T-cell (primary cell): ENCODE measurements around the gene TBXT. TPM values are rescaled to one million over a fixed set of nuclear protein-coding genes. Genes with fewer than 3 reads are reported as not detected.
"Not testable (repeated sequence)": the region's sequence is repeated elsewhere in the genome, so short reads cannot be mapped to it uniquely, and the experiment has no call there.

Experiments used
- ATAC-seq, 4 experiments: fragments of 200-7000 bp in 3 of 4; fragments of 150-1000 bp in 1 of 4; cut with Tn5 transposase; replicated peaks in 1 of 4; 1 replicate in 3 of 4; 2 replicates in 1 of 4; pipeline ENCODE4 v1.10.0; 2021; ENCODE audit warnings: moderate library complexity in 3 of 4, mild to moderate bottlenecking in 2 of 4, moderate number of reproducible peaks in 1 of 4
- CTCF ChIA-PET, 2 donors: fragments of 300-600 bp; sonication (Branson Sonifier 250); formaldehyde crosslinking; loops; one replicate each; lab custom pipeline; 2022; ENCODE audit warnings: antibody characterized with exemption in 2 of 2; lab: Charles Lee
- POLR2A ChIA-PET, 2 donors: fragments of 300-600 bp; sonication (Branson Sonifier 250); formaldehyde crosslinking; loops; one replicate each; lab custom pipeline; 2022; ENCODE audit warnings: antibody characterized with exemption in 2 of 2; lab: Charles Lee
- DNase-seq, 35 experiments: peaks; one replicate each; pipeline versions ENCODE4 v3.0.0 to v3.0.0-alpha.2; 2013 to 2023
- H3K27ac ChIP-seq: one replicate; pipeline ENCODE4 v1.5.1; 2013; ENCODE audit warnings: low read length
- H3K27me3 ChIP-seq, 2 experiments: replicated peaks in 1 of 2; 1 replicate in 1 of 2; 2 replicates in 1 of 2; pipeline versions ENCODE4 v1.6.1 to v1.7.0; 2013; ENCODE audit warnings: low read length in 1 of 2, mixed read lengths in 1 of 2; ENCODE audit not compliant: control insufficient read depth in 2 of 2, insufficient read depth in 2 of 2; ENCODE audit errors: extremely low read depth in 1 of 2
- H3K36me3 ChIP-seq, 2 donors: 1 replicate in 1 of 2; 2 replicates in 1 of 2; pipeline versions ENCODE4 v1.6.1 to v1.7.0; 2013; ENCODE audit warnings: low read length in 1 of 2; ENCODE audit not compliant: control insufficient read depth in 2 of 2, insufficient read depth in 1 of 2; ENCODE audit errors: extremely low read depth in 1 of 2
- H3K4me1 ChIP-seq, 2 experiments: 1 replicate in 1 of 2; 2 replicates in 1 of 2; pipeline versions ENCODE4 v1.6.1 to v1.7.0; 2013; ENCODE audit warnings: low read length in 2 of 2, mixed read lengths in 1 of 2; ENCODE audit not compliant: insufficient read depth in 2 of 2, control insufficient read depth in 1 of 2; ENCODE audit errors: extremely low read depth in 1 of 2
- H3K4me3 ChIP-seq, 2 donors: 1 replicate in 1 of 2; 2 replicates in 1 of 2; pipeline versions ENCODE4 v1.5.1 to v1.7.0; 2013; ENCODE audit warnings: mild to moderate bottlenecking in 2 of 2, low read length in 1 of 2, moderate library complexity in 1 of 2; ENCODE audit not compliant: control insufficient read depth in 1 of 2; ENCODE audit errors: extremely low read depth in 1 of 2
- H3K9me3 ChIP-seq: 2 replicates; pipeline ENCODE4 v1.7.0; 2013
- H3K27ac Mint-ChIP-seq, 2 donors: one replicate each; pipeline ENCODE4 v1.8.0; 2020 to 2021; ENCODE audit warnings: mild to moderate bottlenecking in 2 of 2, mixed read lengths in 2 of 2
- H3K27me3 Mint-ChIP-seq, 2 donors: one replicate each; pipeline ENCODE4 v1.8.0; 2021 to 2022; ENCODE audit warnings: mixed read lengths in 2 of 2
- H3K36me3 Mint-ChIP-seq: one replicate; pipeline ENCODE4 v1.8.0; 2021; ENCODE audit warnings: mixed read lengths
- H3K4me1 Mint-ChIP-seq, 3 donors: one replicate each; pipeline ENCODE4 v1.8.0; 2020 to 2022; ENCODE audit warnings: mixed read lengths in 3 of 3, mild to moderate bottlenecking in 1 of 3
- H3K4me3 Mint-ChIP-seq, 3 donors: one replicate each; pipeline ENCODE4 v1.8.0; 2020 to 2022; ENCODE audit warnings: mild to moderate bottlenecking in 3 of 3, mixed read lengths in 3 of 3, moderate library complexity in 3 of 3
- H3K9me3 Mint-ChIP-seq, 3 donors: one replicate each; pipeline ENCODE4 v1.8.0; 2020 to 2022; ENCODE audit warnings: mixed read lengths in 3 of 3
- WGBS: methylation state at CpG from one replicate; pipeline ENCODE4 v1.1.5; 2013; ENCODE audit warnings: missing lambda C conversion rate; ENCODE audit not compliant: insufficient coverage; 5-methylcytosine and 5-hydroxymethylcytosine counted together
- total RNA-seq, 35 experiments: library from RNA in 6 of 35; stranded (reverse) in 6 of 35; fragments of 120-200 nt in 1 of 35; gene quantifications; one replicate each; pipeline versions ENCODE4 v1.2.1 to v1.2.4 and lab custom pipeline; 2013 to 2026

Gene TBXT
- total RNA-seq, 5 donors from 2014 or later (not counting 1 experiment from before 2014, with no cell fraction given) = not detected

- no peaks in the 10 kb centered on the region for H3K36me3 ChIP-seq
- WGBS = 71% methylated on average over 13 of the region's 13 CpGs
- no peak overlapping the region for H3K27ac ChIP-seq
- Mint-ChIP-seq H3K27ac (no peak overlapping the region), H3K9me3 (no peaks in the 10 kb centered on the region), H3K27me3 (peaks cover 42 to 48% of the 10 kb centered on the region in 2 donors), H3K36me3 (no peaks in the 10 kb centered on the region), H3K4me3 (no peak overlapping the region), H3K4me1 (no peaks in the 10 kb centered on the region)
- no peak overlapping the region for H3K4me3 ChIP-seq
- H3K27me3 ChIP-seq = peaks cover 0 to 27% of the 10 kb centered on the region in 2 experiments
- DNase-seq (no peak), ATAC-seq (peak in 1 of 4 experiments; percentile 9)
- H3K4me1 ChIP-seq = no peaks in the 10 kb centered on the region
- ChIA-PET CTCF (no interaction called here), POLR2A (no interaction called here)
- no peaks in the 10 kb centered on the region for H3K9me3 ChIP-seq
These were observed 39.8 kb downstream of the TBXT start for GRCh38 chr6:166127624-166128472.

GRCh38 chr6:166123115-166123514, 44.5 kb downstream of the TBXT start:
- H3K4me3 ChIP-seq, H3K4me3 Mint-ChIP-seq, H3K36me3 ChIP-seq, DNase-seq, H3K27ac Mint-ChIP-seq, H3K27ac ChIP-seq, ATAC-seq, POLR2A ChIA-PET, H3K9me3 ChIP-seq, H3K36me3 Mint-ChIP-seq, H3K9me3 Mint-ChIP-seq, CTCF ChIA-PET, H3K4me1 ChIP-seq, H3K4me1 Mint-ChIP-seq: not testable (repeated sequence)
- peaks cover 0 to 26% of the 10 kb centered on the region in 2 experiments for H3K27me3 ChIP-seq
- WGBS = no CpG with 5 or more reads among the region's 9 CpGs
- H3K27me3 Mint-ChIP-seq = peaks cover 26 to 33% of the 10 kb centered on the region in 2 donors

GRCh38 chr6:166121726-166122125, 45.9 kb downstream of the TBXT start:
- no peaks in the 10 kb centered on the region for H3K9me3 ChIP-seq
- Mint-ChIP-seq H3K9me3 (no peaks in the 10 kb centered on the region), H3K4me1 (no peaks in the 10 kb centered on the region), H3K36me3 (no peaks in the 10 kb centered on the region), H3K27ac (no peak overlapping the region), H3K4me3 (no peak overlapping the region), H3K27me3 (peaks cover 14 to 24% of the 10 kb centered on the region in 2 donors)
- no peak overlapping the region for H3K4me3 ChIP-seq
- H3K36me3 ChIP-seq = no peaks in the 10 kb centered on the region
- H3K27ac ChIP-seq = no peak overlapping the region
- POLR2A ChIA-PET = no interaction called here
- ATAC-seq (no peak), DNase-seq (no peak)
- H3K4me1 ChIP-seq = no peaks in the 10 kb centered on the region
- H3K27me3 ChIP-seq = peaks cover 0 to 14% of the 10 kb centered on the region in 2 experiments
- CTCF ChIA-PET = no interaction called here
- 38% methylated on average over 2 of the region's 7 CpGs for WGBS

- Mint-ChIP-seq H3K27me3 (peaks cover 4 to 15% of the 10 kb centered on the region in 2 donors), H3K27ac (no peak overlapping the region), H3K9me3 (peaks cover 3 to 11% (median 7%) of the 10 kb centered on the region in 3 donors), H3K4me3 (no peak overlapping the region), H3K36me3 (no peaks in the 10 kb centered on the region), H3K4me1 (no peaks in the 10 kb centered on the region)
- peaks cover 5% of the 10 kb centered on the region for H3K9me3 ChIP-seq
- no peaks in the 10 kb centered on the region for H3K4me1 ChIP-seq
- no peaks in the 10 kb centered on the region for H3K36me3 ChIP-seq
- H3K27ac ChIP-seq = no peak overlapping the region
- no peak overlapping the region for H3K4me3 ChIP-seq
- DNase-seq (no peak), ATAC-seq (no peak)
- CTCF ChIA-PET = no interaction called here
- peaks cover 0 to 3% of the 10 kb centered on the region in 2 experiments for H3K27me3 ChIP-seq
- POLR2A ChIA-PET = no interaction called here
- WGBS = 100% methylated on average over 1 of the region's 4 CpGs
These were observed 48.3 kb downstream of the TBXT start for GRCh38 chr6:166119116-166119911.

GRCh38 chr6:166115609-166116008, 52.0 kb downstream of the TBXT start:
- DNase-seq (no peak), ATAC-seq (no peak)
- Mint-ChIP-seq H3K4me1 (no peaks in the 10 kb centered on the region), H3K4me3 (no peak overlapping the region), H3K27me3 (peaks cover 16 to 22% of the 10 kb centered on the region in 2 donors), H3K36me3 (no peaks in the 10 kb centered on the region), H3K27ac (no peak overlapping the region), H3K9me3 (peaks cover 3 to 11% (median 7%) of the 10 kb centered on the region in 3 donors)
- Histone ChIP-seq H3K9me3 (peaks cover 5% of the 10 kb centered on the region), H3K4me1 (no peaks in the 10 kb centered on the region), H3K27me3 (peaks cover 0 to 13% of the 10 kb centered on the region in 2 experiments), H3K4me3 (no peak overlapping the region), H3K36me3 (no peaks in the 10 kb centered on the region), H3K27ac (no peak overlapping the region)
- POLR2A ChIA-PET = no interaction called here
- CTCF ChIA-PET = no interaction called here

- ChIA-PET POLR2A (no interaction called here), CTCF (no interaction called here)
- Mint-ChIP-seq H3K4me1 (no peaks in the 10 kb centered on the region), H3K4me3 (no peak overlapping the region), H3K9me3 (peaks cover 3 to 11% (median 7%) of the 10 kb centered on the region in 3 donors), H3K27me3 (peaks cover 26 to 31% of the 10 kb centered on the region in 2 donors), H3K27ac (no peak overlapping the region), H3K36me3 (no peaks in the 10 kb centered on the region)
- DNase-seq = no peak
- Histone ChIP-seq H3K27ac (no peak overlapping the region), H3K9me3 (peaks cover 7% of the 10 kb centered on the region), H3K4me1 (no peaks in the 10 kb centered on the region), H3K4me3 (no peak overlapping the region), H3K27me3 (peaks cover 0 to 13% of the 10 kb centered on the region in 2 experiments), H3K36me3 (no peaks in the 10 kb centered on the region)
- WGBS = 84% methylated on average over 9 of the region's 11 CpGs
- no peak for ATAC-seq
These were observed 55.1 kb downstream of the TBXT start for GRCh38 chr6:166112580-166112979.
